HepG2 (cell line): ENCODE data around the gene GPBAR1. TPM values are rescaled to one million over a fixed set of nuclear protein-coding genes. Genes with fewer than 3 reads are reported as not detected.
A peak's percentile ranks its signal among the peaks of the same experiment; 100 is the strongest.

Source experiments
- ATAC-seq: fragments of 200-7000 bp; cut with Tn5 transposase; 3 replicates; pipeline ENCODE4 v1.9.1; 2020; ENCODE audit warnings: mild to moderate bottlenecking, moderate library complexity
- BruUV-seq: library from RNA; stranded (reverse); fragments of 400-500 nt; replicated peaks from 2 replicates; lab custom pipeline; 2021; lab: Mats Ljungman, UMichigan
- CTCF ChIA-PET: fragments of 300-600 bp; formaldehyde crosslinking; extraction: SDS; loops from one replicate; lab custom pipeline; 2021; ENCODE audit warnings: low total read pairs, inconsistent platforms, low intra/inter-chr PET ratio; lab: Yijun Ruan, JAX
- POLR2A ChIA-PET: fragments of 350-600 bp; sonication (Branson Sonifier 250); formaldehyde crosslinking; loops from one replicate; lab custom pipeline; 2020; ENCODE audit warnings: antibody characterized with exemption, inconsistent platforms; lab: Yijun Ruan, JAX
- DNase-seq: peaks from one replicate; pipeline ENCODE4 v3.0.0-alpha.2; 2015; ENCODE audit warnings: low spot score
- FAIRE-seq: peaks from 3 replicates; lab custom pipeline; 2011; peaks lifted over from hg19 to GRCh38; lab: Jason Lieb, UNC
- H2AFZ ChIP-seq: one replicate; pipeline ENCODE4 v1.6.1; 2011; ENCODE audit warnings: low read length, inconsistent platforms
- H3K27ac ChIP-seq: fragments of 300-600 bp; 3 replicates; pipeline ENCODE4 v1.8.0; 2011; ENCODE audit warnings: mixed run types, mild to moderate bottlenecking, mixed read lengths, low read length, inconsistent platforms; ENCODE audit not compliant: insufficient read depth; ENCODE audit errors: extremely low read length
- H3K27me3 ChIP-seq, 2 experiments: fragments of 200-600 bp in 1 of 2; 2 replicates in 1 of 2; 3 replicates in 1 of 2; pipeline versions ENCODE4 v1.6.0 to v1.8.0; 2011; ENCODE audit warnings: low read length in 2 of 2, mild to moderate bottlenecking in 2 of 2, moderate library complexity in 2 of 2, inconsistent platforms in 1 of 2; ENCODE audit not compliant: insufficient read depth in 2 of 2, control insufficient read depth in 1 of 2
- H3K36me3 ChIP-seq, 2 experiments: fragments of 200-600 bp in 1 of 2; replicated peaks in 1 of 2; 2 replicates in 1 of 2; 3 replicates in 1 of 2; pipeline versions ENCODE4 v1.5.1 to v1.8.0; 2011; ENCODE audit warnings: low read length in 2 of 2, inconsistent platforms in 1 of 2; ENCODE audit not compliant: insufficient read depth in 2 of 2, control insufficient read depth in 1 of 2
- H3K4me1 ChIP-seq: 2 replicates; pipeline ENCODE4 v1.5.1; 2012; ENCODE audit warnings: low read length, inconsistent platforms; ENCODE audit not compliant: insufficient read depth
- H3K4me2 ChIP-seq: 2 replicates; pipeline ENCODE4 v1.6.0; 2011; ENCODE audit warnings: low read depth, low read length, inconsistent platforms
- H3K4me3 ChIP-seq, 3 experiments: fragments of 200-600 bp in 1 of 3; sonication (generic), shearing (Covaris generic) in 1 of 3; replicated peaks in 1 of 3; 2 replicates each; pipeline ENCODE4 v1.5.1; 2011 to 2016; ENCODE audit warnings: low read length in 3 of 3, inconsistent platforms in 2 of 3, low read depth in 2 of 3, mild to moderate bottlenecking in 2 of 3, control low read depth in 1 of 3, mixed read lengths in 1 of 3; ENCODE audit not compliant: insufficient read depth in 1 of 3
- H3K79me2 ChIP-seq: one replicate; pipeline ENCODE4 v1.6.1; 2011; ENCODE audit warnings: low read length, inconsistent platforms; ENCODE audit not compliant: insufficient read depth
- H3K9ac ChIP-seq: 2 replicates; pipeline ENCODE4 v1.6.0; 2011; ENCODE audit warnings: mild to moderate bottlenecking, low read depth, low read length, inconsistent platforms; ENCODE audit not compliant: insufficient read depth
- H3K9me3 ChIP-seq: 2 replicates; pipeline ENCODE4 v1.5.1; 2012; ENCODE audit warnings: mild to moderate bottlenecking, low read length
- H4K20me1 ChIP-seq: 2 replicates; pipeline ENCODE4 v1.6.0; 2011; ENCODE audit warnings: inconsistent platforms, mild to moderate bottlenecking, low read length, moderate library complexity; ENCODE audit not compliant: insufficient read depth
- FOXO4 ChIP-seq: sonication (generic); formaldehyde crosslinking; conservative IDR thresholded peaks from 2 replicates; pipeline ENCODE4 v1.8.1; 2023; ENCODE audit warnings: missing genetic modification reagents
- KDM1A ChIP-seq: IDR thresholded peaks from 2 replicates; pipeline ENCODE4 v1.6.1; 2016; ENCODE audit warnings: missing compliant biosample characterization
- MIER3 ChIP-seq: IDR thresholded peaks from 2 replicates; pipeline ENCODE4 v1.6.1; 2016; ENCODE audit warnings: missing compliant biosample characterization, borderline replicate concordance
- MTA1 ChIP-seq: sonication (generic); formaldehyde crosslinking; IDR thresholded peaks from 2 replicates; pipeline ENCODE4 v1.4.0; 2020; ENCODE audit warnings: missing genetic modification reagents, mild to moderate bottlenecking, borderline replicate concordance
- NCOA2 ChIP-seq: sonication (generic); formaldehyde crosslinking; IDR thresholded peaks from 2 replicates; pipeline ENCODE4 v1.8.0; 2022; ENCODE audit warnings: inconsistent platforms
- ZNF598 ChIP-seq: sonication (generic); formaldehyde crosslinking; IDR thresholded peaks from 2 replicates; pipeline ENCODE4 v1.5.1; 2020; ENCODE audit warnings: mild to moderate bottlenecking, missing genetic modification reagents, borderline replicate concordance
- ZSCAN20 ChIP-seq: sonication (generic); formaldehyde crosslinking; IDR thresholded peaks from 2 replicates; pipeline ENCODE4 v1.4.0; 2020; ENCODE audit warnings: missing genetic modification reagents, mild to moderate bottlenecking, borderline replicate concordance
- WGBS: methylation state at CpG from one replicate; pipeline ENCODE4 v1.1.6; 2017; ENCODE audit warnings: low lambda C conversion rate; 5-methylcytosine and 5-hydroxymethylcytosine counted together
- in situ Hi-C: cut with HindIII; loops from 2 replicates; pipeline ENCODE4 v1.10.0; 2017; ENCODE audit warnings: low pct_unique_long_range_greater_than_20kb; ENCODE audit not compliant: extremely low pct_ligation_motif_present
- intact Hi-C: fragments of 100-400 bp; cut with micrococcal nuclease; formaldehyde crosslinking; loops from one replicate; pipeline ENCODE4 v1.10.0; 2022; ENCODE audit not compliant: unreplicated experiment
- polyA plus RNA-seq, 8 experiments: library from polyadenylated mRNA; depleted of rRNA in 3 of 8; stranded (reverse) in 7 of 8; unstranded in 1 of 8; fragments of >200 nt; fragmentation: Illumina TruSeq in 4 of 8; extraction: Trizol in 4 of 8; gene quantifications; 2 replicates each; pipeline versions ENCODE4 v1.2.1 to v1.2.3, GENCODE V29; 2011 to 2016; ENCODE audit warnings: low read depth in 4 of 8, missing spikeins in 1 of 8, mixed read lengths in 1 of 8; ENCODE audit not compliant: insufficient read depth in 1 of 8
- total RNA-seq, 5 experiments: library from RNA; depleted of rRNA; stranded (reverse); fragments of >200 nt; fragmentation: Illumina TruSeq; extraction: Trizol; gene quantifications; 2 replicates each; pipeline ENCODE4 v1.2.3, GENCODE V29; 2016; ENCODE audit warnings: low read depth in 1 of 5

Gene GPBAR1
- total and polyA plus RNA-seq, 2 of the 13 experiments (the other 11 are each of a cell fraction or from before 2014, with no cell fraction given): 0.05 to 0.09 TPM

GRCh38 chr2:218244204-218244603 lies 16.6 kb upstream of the GPBAR1 start:
- ATAC-seq (peak; percentile 16; the same call in 2 of the 3 replicates), FAIRE-seq (no peak), DNase-seq (no peak)
- Histone ChIP-seq H3K27ac (no peak overlapping the region), H3K36me3 (peaks cover 42 to 75% of the 10 kb centered on the region in 2 experiments), H3K79me2 (no peaks in the 10 kb centered on the region), H3K9me3 (no peaks in the 10 kb centered on the region), H3K27me3 (no peaks in the 10 kb centered on the region), H2AFZ (no peak overlapping the region), H3K9ac (no peak overlapping the region), H4K20me1 (peaks cover 5% of the 10 kb centered on the region; the same call in 1 of the 2 replicates), H3K4me3 (no peak overlapping the region), H3K4me1 (peaks cover 31% of the 10 kb centered on the region), H3K4me2 (no peak overlapping the region)
- ChIA-PET CTCF (no interaction called here), POLR2A (interaction anchor here (1.2 to 1.5 kb wide), 5 partner anchors 18 to 79 kb away, joined by 3 to 10 read pairs (median 4); partner anchors contain the start of genes AAMP and PNKD)
- 0 out of 2 replicates have a peak, but pooled peaks have one; percentile 51 for TF ChIP-seq FOXO4
- 0 out of 2 replicates have a peak, but pooled peaks have one; percentile 2 for TF ChIP-seq NCOA2
- no peak for TF ChIP-seq ZNF598
- TF ChIP-seq ZSCAN20 (CRISPR knock-in tag): no peak
- TF ChIP-seq MIER3 (CRISPR knock-in tag): no peak
- WGBS: 84% methylated on average over 1 of the region's 1 CpG
- TSS peak; percentile 18 for BruUV-seq
- intact Hi-C loops (no loop called here), in situ Hi-C loops (no loop called here)

GRCh38 chr2:218244665-218245064 lies 16.1 kb upstream of the GPBAR1 start:
- intact Hi-C loops: no loop called here

More at GRCh38 chr2:218244665-218245064, 16.1 kb upstream of the GPBAR1 start:
- H4K20me1 ChIP-seq: peaks cover 5% of the 10 kb centered on the region; the same call in 1 of the 2 replicates
- no peaks in the 10 kb centered on the region for H3K9me3 ChIP-seq
- 84% methylated on average over 2 of the region's 2 CpGs for WGBS
- TF ChIP-seq FOXO4: 0 out of 2 replicates have a peak, but pooled peaks have one; percentile 1
- no peak for TF ChIP-seq KDM1A (CRISPR knock-in tag)
- no peak for TF ChIP-seq MTA1
- 0 out of 2 replicates have a peak, but pooled peaks have one; percentile 2 for TF ChIP-seq NCOA2
- no peak overlapping the region for H3K9ac ChIP-seq
- FAIRE-seq (no peak), ATAC-seq (peak; percentile 61), DNase-seq (no peak)
- peaks cover 45 to 77% of the 10 kb centered on the region in 2 experiments for H3K36me3 ChIP-seq
- BruUV-seq: no TSS peak
- peak overlapping the region in 2 of 3 experiments; percentile 2 to 3; a peak in 2 of 6 replicates for H3K4me3 ChIP-seq
- CTCF ChIA-PET: no interaction called here
- in situ Hi-C loops: no loop called here
- no peaks in the 10 kb centered on the region for H3K27me3 ChIP-seq
- no peak overlapping the region for H2AFZ ChIP-seq
- POLR2A ChIA-PET: interaction anchor here (1.0 to 1.5 kb wide), 8 partner anchors 14 to 78 kb away, joined by 3 to 10 read pairs (median 4); partner anchors contain the start of genes AAMP, ARPC2 and PNKD
- peaks cover 31% of the 10 kb centered on the region for H3K4me1 ChIP-seq
- peak overlapping the region; percentile 60 for H3K4me2 ChIP-seq
- peak overlapping the region; percentile 40 for H3K27ac ChIP-seq
- no peaks in the 10 kb centered on the region for H3K79me2 ChIP-seq
